T-helper 2 cell treated with Interferon-gamma antibody and Interleukin-4, amounts not matched to agents 100 ng/mL and 5 ng/mL, for 36 hours (primary cell): Measurements from ENCODE around the gene TRABD2A. TPM values are rescaled to one million over a fixed set of nuclear protein-coding genes. Genes with fewer than 3 reads are reported as not detected.
"Not testable (repeated sequence)": the region's sequence is repeated elsewhere in the genome, so short reads cannot be mapped to it uniquely, and the experiment has no call there.

ENCODE experiments used
- intact Hi-C: fragments of 100-400 bp; cut with micrococcal nuclease; formaldehyde crosslinking; loops from one replicate; pipeline ENCODE4 v1.15.1; 2023
- total RNA-seq: library from RNA; stranded (reverse); gene quantifications from 2 replicates; pipeline ENCODE4 v1.2.3, GENCODE V29; 2022

Gene TRABD2A
- total RNA-seq, 1 donor from 2014 or later: 64.9 TPM

- intact Hi-C loops: loop anchor here (1.0 kb wide), 4 partner anchors 17 to 387 kb away; partner anchors contain the start of gene TMSB10
Observed at GRCh38 chr2:84882414-84882738, 1.5 kb upstream of the TRABD2A start.

- intact Hi-C loops: loop anchor here (1.0 kb wide), 7 partner anchors 16 to 422 kb away; partner anchors contain the start of genes DNAH6, SUCLG1 and TMSB10
Observed at GRCh38 chr2:84881581-84882413, 913 bp upstream of the TRABD2A start.

- intact Hi-C loops: no loop called here
Observed at GRCh38 chr2:84880395-84880644, 564 bp downstream of the TRABD2A start.

GRCh38 chr2:84879584-84880394, 1.1 kb downstream of the TRABD2A start:
- intact Hi-C loops: loop anchor here (5.0 kb wide), 1 partner anchor 47 kb away; no protein-coding TSS in a partner anchor

- intact Hi-C loops: loop anchor here (5.0 kb wide), 1 partner anchor 47 kb away; no protein-coding TSS in a partner anchor
Observed at GRCh38 chr2:84878896-84879583, 1.8 kb downstream of the TRABD2A start.

GRCh38 chr2:84878459-84878858, 2.4 kb downstream of the TRABD2A start:
- intact Hi-C loops: loop anchor here (5.0 kb wide), 1 partner anchor 46 kb away; no protein-coding TSS in a partner anchor

GRCh38 chr2:84876369-84876768, 4.5 kb downstream of the TRABD2A start:
- intact Hi-C loops: loop anchor here (5.0 kb wide), 1 partner anchor 44 kb away; no protein-coding TSS in a partner anchor

GRCh38 chr2:84875619-84876018, 5.3 kb downstream of the TRABD2A start:
- intact Hi-C loops: loop anchor here (5.0 kb wide), 1 partner anchor 43 kb away; no protein-coding TSS in a partner anchor

- intact Hi-C loops: loop anchor here (5.0 kb wide), 1 partner anchor 43 kb away; no protein-coding TSS in a partner anchor
Observed at GRCh38 chr2:84875213-84875560, 5.7 kb downstream of the TRABD2A start.

- intact Hi-C loops: loop anchor here (5.0 kb wide), 1 partner anchor 42 kb away; no protein-coding TSS in a partner anchor
Observed at GRCh38 chr2:84874381-84875212, 6.3 kb downstream of the TRABD2A start.

GRCh38 chr2:84873350-84873749, 7.5 kb downstream of the TRABD2A start:
- intact Hi-C loops: no loop called here

- intact Hi-C loops: not testable (repeated sequence)
Observed at GRCh38 chr2:84872691-84873090, 8.2 kb downstream of the TRABD2A start.

- intact Hi-C loops: no loop called here
Observed at GRCh38 chr2:84870306-84870705, 10.6 kb downstream of the TRABD2A start.

GRCh38 chr2:84868327-84868726, 12.6 kb downstream of the TRABD2A start:
- intact Hi-C loops: loop anchor here (5.0 kb wide), 2 partner anchors 126 to 236 kb away; no protein-coding TSS in a partner anchor

- intact Hi-C loops: loop anchor here (5.0 kb wide), 2 partner anchors 124 to 234 kb away; no protein-coding TSS in a partner anchor
Observed at GRCh38 chr2:84866122-84866521, 14.8 kb downstream of the TRABD2A start.

GRCh38 chr2:84865181-84865783, 15.6 kb downstream of the TRABD2A start:
- intact Hi-C loops: loop anchor here (1.0 to 5.0 kb wide), 4 partner anchors 17 to 370 kb away; no protein-coding TSS in a partner anchor

- intact Hi-C loops: no loop called here
Observed at GRCh38 chr2:84862006-84862405, 18.9 kb downstream of the TRABD2A start.

GRCh38 chr2:84861539-84861938, 19.3 kb downstream of the TRABD2A start:
- intact Hi-C loops: no loop called here

GRCh38 chr2:84858937-84859336, 21.9 kb downstream of the TRABD2A start:
- intact Hi-C loops: no loop called here

- intact Hi-C loops: no loop called here
Observed at GRCh38 chr2:84858123-84858522, 22.8 kb downstream of the TRABD2A start.
